ENCODE results near the gene PTPRM.

The PTPRM gene

DNA sequence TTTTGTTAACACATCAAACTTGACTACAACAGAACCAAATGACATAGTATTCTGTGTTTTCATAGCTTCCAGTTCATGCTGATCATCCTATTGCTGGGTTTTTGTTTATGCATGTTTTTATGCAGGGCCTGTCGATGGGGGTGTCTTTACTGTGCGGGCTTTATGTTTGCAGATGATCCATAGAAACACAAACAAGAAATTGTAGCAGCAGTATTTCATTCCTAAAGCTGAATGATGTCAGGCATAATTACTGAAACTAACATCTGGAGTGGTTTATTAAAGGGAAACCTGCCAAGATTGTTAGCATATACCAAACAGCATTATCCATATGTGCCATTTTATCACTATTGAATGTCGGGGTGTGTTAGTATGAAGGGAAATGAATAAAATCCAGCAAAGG, 129.7 kb downstream of the PTPRM start:
- Histone ChIP-seq H3K27me3 (ENCODE audit: insufficient read depth, insufficient read length) (no peaks in the 10 kb centered on the region), H3K4me3 (ENCODE audit: insufficient read length, low read depth) (no peak overlapping the region), H3K36me3 (ENCODE audit: insufficient read depth, insufficient read length, low read length) (no peaks in the 10 kb centered on the region), H3K4me1 (ENCODE audit: insufficient read depth, insufficient read length) (no peaks in the 10 kb centered on the region), H3K9ac (ENCODE audit: insufficient read length, low read depth) (no peak overlapping the region), H3K9me3 (ENCODE audit: insufficient read depth, low read length) (no peaks in the 10 kb centered on the region)
- TF ChIP-seq YY1 (IDR thresholded peaks at IDR 0.05; ENCODE audit: insufficient read depth, insufficient read length), result no peak
- TF ChIP-seq SUZ12 (IDR thresholded peaks at IDR 0.05; ENCODE audit: extremely low read depth, insufficient read depth, insufficient read length), result no peak
- TF ChIP-seq ZNF274 (IDR thresholded peaks at IDR 0.05; ENCODE audit: low read depth, low read length), result no peak
- DNase-seq (ENCODE audit: low read depth, low spot score), result no peak

DNA sequence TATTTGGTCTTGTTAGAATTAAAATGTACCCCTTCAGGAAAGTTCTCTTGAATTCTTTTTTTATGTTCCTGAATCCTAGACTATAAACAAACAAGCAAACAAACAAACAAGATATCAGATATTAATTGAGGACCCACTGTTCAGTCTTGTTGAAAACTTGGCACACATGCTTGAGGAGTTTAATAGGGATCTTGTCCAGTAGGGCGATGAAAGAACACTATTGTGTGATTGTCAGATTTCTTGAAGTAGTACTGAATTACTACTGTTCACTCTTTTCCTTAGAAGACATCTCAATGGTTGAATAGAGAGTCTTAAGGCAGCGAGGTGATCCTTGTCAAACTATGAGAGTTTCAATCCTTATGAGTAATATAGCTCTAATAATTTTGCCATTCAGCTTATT, 130.2 kb downstream of the PTPRM start:
- no peaks in the 10 kb centered on the region for H3K9me3 ChIP-seq (ENCODE audit: insufficient read depth, low read length)
- H3K27me3 ChIP-seq (ENCODE audit: insufficient read depth, insufficient read length), result no peaks in the 10 kb centered on the region
- no peaks in the 10 kb centered on the region for H3K36me3 ChIP-seq (ENCODE audit: insufficient read depth, insufficient read length, low read length)
- H3K4me3 ChIP-seq (ENCODE audit: insufficient read length, low read depth), result no peak overlapping the region
- no peaks in the 10 kb centered on the region for H3K4me1 ChIP-seq (ENCODE audit: insufficient read depth, insufficient read length)
- TF ChIP-seq YY1 (IDR thresholded peaks at IDR 0.05; ENCODE audit: insufficient read depth, insufficient read length) (no peak), SUZ12 (IDR thresholded peaks at IDR 0.05; ENCODE audit: extremely low read depth, insufficient read depth, insufficient read length) (no peak), ZNF274 (IDR thresholded peaks at IDR 0.05; ENCODE audit: low read depth, low read length) (no peak)
- H3K9ac ChIP-seq (ENCODE audit: insufficient read length, low read depth), result no peak overlapping the region
- DNase-seq (ENCODE audit: low read depth, low spot score), result no peak

DNA sequence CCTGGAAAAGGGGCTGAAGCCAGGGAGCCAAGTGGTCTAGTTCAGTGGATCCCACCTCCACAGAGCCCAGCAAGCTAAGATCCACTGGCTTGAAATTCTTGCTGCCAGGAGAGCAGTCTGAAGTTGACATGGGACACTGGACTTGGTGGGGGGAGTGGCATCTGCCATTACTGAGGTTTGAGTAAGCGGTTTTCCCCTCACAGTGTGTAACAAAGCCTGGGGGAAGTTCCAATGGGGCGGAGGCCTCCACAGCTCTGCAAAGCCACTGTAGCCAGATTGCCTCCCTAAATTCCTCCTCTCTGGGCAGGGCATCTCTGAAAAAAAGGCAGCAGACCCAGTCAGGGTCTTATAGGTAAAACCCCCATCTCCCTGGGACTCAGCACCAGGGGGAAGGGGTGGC, 144.4 kb downstream of the PTPRM start:
- H3K4me3 ChIP-seq (ENCODE audit: insufficient read length, low read depth), result no peak overlapping the region
- no peaks in the 10 kb centered on the region for H3K9me3 ChIP-seq (ENCODE audit: insufficient read depth, low read length)
- H3K9ac ChIP-seq (ENCODE audit: insufficient read length, low read depth), result no peak overlapping the region
- no peak for DNase-seq (ENCODE audit: low read depth, low spot score)
- no peaks in the 10 kb centered on the region for H3K27me3 ChIP-seq (ENCODE audit: insufficient read depth, insufficient read length)
- no peaks in the 10 kb centered on the region for H3K4me1 ChIP-seq (ENCODE audit: insufficient read depth, insufficient read length)
- H3K36me3 ChIP-seq (ENCODE audit: insufficient read depth, insufficient read length, low read length), result no peaks in the 10 kb centered on the region
- TF ChIP-seq SUZ12 (IDR thresholded peaks at IDR 0.05; ENCODE audit: extremely low read depth, insufficient read depth, insufficient read length), result no peak

DNA sequence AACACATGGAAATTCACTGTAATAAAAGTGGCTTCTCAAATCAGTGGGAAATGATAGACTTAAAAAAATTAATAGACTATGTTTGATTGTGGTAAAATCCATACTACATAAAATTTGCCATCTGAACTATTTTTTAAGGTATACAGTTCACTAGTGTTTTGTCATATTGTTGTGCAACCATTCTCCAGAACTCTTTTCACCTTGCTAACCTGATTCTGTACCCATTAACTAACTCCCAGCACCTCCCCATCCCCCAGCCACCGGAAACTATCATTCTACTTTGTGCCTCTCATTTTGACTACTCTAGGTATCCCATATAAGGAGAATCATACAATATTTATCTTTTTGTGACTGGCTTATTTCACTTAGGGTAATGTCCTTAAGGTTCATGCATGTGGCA, 153.3 kb downstream of the PTPRM start:
- Histone ChIP-seq H3K9me3 (ENCODE audit: insufficient read depth, low read length) (no peaks in the 10 kb centered on the region), H3K4me3 (ENCODE audit: insufficient read length, low read depth) (no peak overlapping the region), H3K9ac (ENCODE audit: insufficient read length, low read depth) (no peak overlapping the region), H3K36me3 (ENCODE audit: insufficient read depth, insufficient read length, low read length) (no peaks in the 10 kb centered on the region), H3K4me1 (ENCODE audit: insufficient read depth, insufficient read length) (no peaks in the 10 kb centered on the region), H3K27me3 (ENCODE audit: insufficient read depth, insufficient read length) (no peaks in the 10 kb centered on the region)
- TF ChIP-seq YY1 (IDR thresholded peaks at IDR 0.05; ENCODE audit: insufficient read depth, insufficient read length) (no peak), SUZ12 (IDR thresholded peaks at IDR 0.05; ENCODE audit: extremely low read depth, insufficient read depth, insufficient read length) (no peak), ZNF274 (IDR thresholded peaks at IDR 0.05; ENCODE audit: low read depth, low read length) (no peak)
- DNase-seq (ENCODE audit: low read depth, low spot score), result no peak

DNA sequence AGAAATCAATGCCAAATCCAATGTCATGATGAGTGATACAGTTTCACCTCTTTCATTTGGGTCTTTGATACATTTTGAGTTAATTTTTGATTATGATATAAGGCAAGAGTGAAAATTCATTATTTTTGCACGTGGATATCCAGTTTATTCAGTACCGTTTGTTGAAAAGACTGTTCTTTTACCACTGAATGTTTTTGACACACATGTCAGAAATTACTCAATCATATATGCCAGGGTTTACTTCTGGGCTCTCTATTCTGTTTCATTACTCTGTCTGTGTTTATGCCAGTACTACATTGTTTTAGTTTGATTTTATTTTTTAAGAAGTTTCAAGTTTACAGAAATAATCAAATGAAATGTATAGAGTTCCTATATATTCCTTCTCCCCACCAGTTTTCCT, 154.4 kb downstream of the PTPRM start:
- Histone ChIP-seq H3K9ac (ENCODE audit: insufficient read length, low read depth) (no peak overlapping the region), H3K4me3 (ENCODE audit: insufficient read length, low read depth) (no peak overlapping the region), H3K9me3 (ENCODE audit: insufficient read depth, low read length) (no peaks in the 10 kb centered on the region), H3K4me1 (ENCODE audit: insufficient read depth, insufficient read length) (no peaks in the 10 kb centered on the region), H3K27me3 (ENCODE audit: insufficient read depth, insufficient read length) (no peaks in the 10 kb centered on the region), H3K36me3 (ENCODE audit: insufficient read depth, insufficient read length, low read length) (no peaks in the 10 kb centered on the region)
- no peak for DNase-seq (ENCODE audit: low read depth, low spot score)
- TF ChIP-seq ZNF274 (IDR thresholded peaks at IDR 0.05; ENCODE audit: low read depth, low read length) (no peak), SUZ12 (IDR thresholded peaks at IDR 0.05; ENCODE audit: extremely low read depth, insufficient read depth, insufficient read length) (no peak), YY1 (IDR thresholded peaks at IDR 0.05; ENCODE audit: insufficient read depth, insufficient read length) (no peak)

DNA sequence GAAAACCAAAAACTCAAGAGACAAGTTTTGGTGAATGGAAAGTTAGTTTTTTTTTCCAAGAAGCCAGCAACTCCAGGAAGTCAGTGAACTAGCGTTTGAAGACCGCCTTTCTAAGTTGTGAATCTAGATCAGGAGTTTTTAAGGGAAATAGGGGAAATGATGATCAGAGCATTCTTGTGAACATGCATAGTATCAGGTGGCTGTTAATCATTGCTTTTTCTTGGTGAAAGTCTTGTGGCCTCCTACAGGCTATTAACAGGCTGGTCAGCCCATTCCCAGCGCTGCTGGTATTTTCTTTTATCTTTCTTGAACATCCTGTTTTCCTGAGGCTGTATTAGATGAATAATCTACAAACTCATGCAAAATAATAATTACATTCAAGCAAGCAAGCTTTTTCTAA, 155.8 kb downstream of the PTPRM start:
- Histone ChIP-seq H3K4me3 (ENCODE audit: insufficient read length, low read depth) (no peak overlapping the region), H3K9ac (ENCODE audit: insufficient read length, low read depth) (no peak overlapping the region), H3K9me3 (ENCODE audit: insufficient read depth, low read length) (no peaks in the 10 kb centered on the region), H3K36me3 (ENCODE audit: insufficient read depth, insufficient read length, low read length) (no peaks in the 10 kb centered on the region), H3K27me3 (ENCODE audit: insufficient read depth, insufficient read length) (no peaks in the 10 kb centered on the region), H3K4me1 (ENCODE audit: insufficient read depth, insufficient read length) (no peaks in the 10 kb centered on the region)
- TF ChIP-seq SUZ12 (IDR thresholded peaks at IDR 0.05; ENCODE audit: extremely low read depth, insufficient read depth, insufficient read length) (no peak), ZNF274 (IDR thresholded peaks at IDR 0.05; ENCODE audit: low read depth, low read length) (no peak), YY1 (IDR thresholded peaks at IDR 0.05; ENCODE audit: insufficient read depth, insufficient read length) (no peak)
- DNase-seq (ENCODE audit: low read depth, low spot score), result no peak

DNA sequence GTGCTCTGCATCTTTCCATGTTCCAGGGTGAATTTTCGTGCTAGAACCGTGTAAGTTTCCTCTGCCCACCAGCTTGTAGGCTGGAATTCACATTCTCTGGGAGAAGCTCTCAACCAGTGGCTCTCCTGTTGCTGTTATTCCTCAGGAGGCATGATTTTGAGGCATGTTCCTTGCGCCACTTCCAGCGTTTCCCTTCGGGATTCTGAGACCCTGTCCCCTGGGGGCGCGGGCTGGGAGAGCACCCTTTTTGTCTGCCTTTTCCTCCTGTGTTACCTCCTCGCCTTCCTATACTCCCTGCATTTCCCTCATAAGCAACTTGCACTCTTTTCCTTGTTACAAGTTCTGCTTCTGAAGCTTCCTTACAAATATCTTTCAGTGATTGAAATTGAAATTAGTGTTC, 156.4 kb downstream of the PTPRM start:
- Histone ChIP-seq H3K4me3 (ENCODE audit: insufficient read length, low read depth) (no peak overlapping the region), H3K4me1 (ENCODE audit: insufficient read depth, insufficient read length) (no peaks in the 10 kb centered on the region), H3K36me3 (ENCODE audit: insufficient read depth, insufficient read length, low read length) (no peaks in the 10 kb centered on the region), H3K9me3 (ENCODE audit: insufficient read depth, low read length) (no peaks in the 10 kb centered on the region), H3K9ac (ENCODE audit: insufficient read length, low read depth) (no peak overlapping the region), H3K27me3 (ENCODE audit: insufficient read depth, insufficient read length) (no peaks in the 10 kb centered on the region)
- no peak for DNase-seq (ENCODE audit: low read depth, low spot score)
- TF ChIP-seq SUZ12 (IDR thresholded peaks at IDR 0.05; ENCODE audit: extremely low read depth, insufficient read depth, insufficient read length) (no peak), ZNF274 (IDR thresholded peaks at IDR 0.05; ENCODE audit: low read depth, low read length) (no peak), YY1 (IDR thresholded peaks at IDR 0.05; ENCODE audit: insufficient read depth, insufficient read length) (no peak)

DNA sequence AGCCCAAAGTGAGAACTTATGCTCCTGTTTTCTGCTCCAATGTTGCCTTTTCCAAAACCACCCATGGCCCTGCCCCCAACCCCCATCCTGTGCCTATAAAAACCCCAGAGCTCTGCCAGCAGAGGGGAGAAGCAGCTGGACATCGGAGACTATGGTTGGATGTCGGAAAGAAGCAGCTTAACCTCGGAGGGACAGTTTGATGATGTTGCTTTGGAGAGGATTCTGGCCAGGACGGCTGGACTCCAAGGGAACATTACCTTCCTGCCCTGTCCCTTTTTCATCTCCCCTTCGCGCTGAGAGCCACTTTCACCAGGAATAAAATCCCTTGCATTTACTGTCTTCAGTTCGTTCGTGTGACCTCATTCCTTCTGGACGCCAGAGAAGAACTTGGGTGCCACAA, 158.4 kb downstream of the PTPRM start:
- Histone ChIP-seq H3K27me3 (ENCODE audit: insufficient read depth, insufficient read length) (no peaks in the 10 kb centered on the region), H3K9ac (ENCODE audit: insufficient read length, low read depth) (no peak overlapping the region), H3K4me1 (ENCODE audit: insufficient read depth, insufficient read length) (no peaks in the 10 kb centered on the region), H3K9me3 (ENCODE audit: insufficient read depth, low read length) (no peaks in the 10 kb centered on the region), H3K4me3 (ENCODE audit: insufficient read length, low read depth) (no peak overlapping the region), H3K36me3 (ENCODE audit: insufficient read depth, insufficient read length, low read length) (no peaks in the 10 kb centered on the region)
- TF ChIP-seq ZNF274 (IDR thresholded peaks at IDR 0.05; ENCODE audit: low read depth, low read length) (no peak), SUZ12 (IDR thresholded peaks at IDR 0.05; ENCODE audit: extremely low read depth, insufficient read depth, insufficient read length) (no peak), YY1 (IDR thresholded peaks at IDR 0.05; ENCODE audit: insufficient read depth, insufficient read length) (no peak)
- no peak for DNase-seq (ENCODE audit: low read depth, low spot score)
